Astrocyte (in vitro differentiated cells and primary cell): ENCODE measurements around the gene POLA1. TPM values are rescaled to one million over a fixed set of nuclear protein-coding genes. Genes with fewer than 3 reads are reported as not detected.

Experiments
- DNase-seq: peaks from one replicate; pipeline ENCODE4 v3.0.0-alpha.2; 2010; ENCODE audit warnings: low read depth
- FAIRE-seq: peaks from 2 replicates; lab custom pipeline; 2011; peaks lifted over from hg19 to GRCh38; lab: Jason Lieb, UNC
- H2AFZ ChIP-seq: 2 replicates; pipeline ENCODE4 v1.6.0; 2012; ENCODE audit warnings: low read depth, low read length, inconsistent platforms
- H3K27ac ChIP-seq: 2 replicates; pipeline ENCODE4 v1.5.1; 2011; ENCODE audit warnings: low read depth, low read length, inconsistent platforms
- H3K27me3 ChIP-seq: 2 replicates; pipeline ENCODE4 v1.6.0; 2011; ENCODE audit warnings: low read length, inconsistent platforms; ENCODE audit not compliant: insufficient read depth
- H3K36me3 ChIP-seq: 2 replicates; pipeline ENCODE4 v1.5.1; 2011; ENCODE audit warnings: low read length, inconsistent platforms; ENCODE audit not compliant: insufficient read depth
- H3K4me1 ChIP-seq: 2 replicates; pipeline ENCODE4 v1.5.1; 2011; ENCODE audit warnings: low read length, inconsistent platforms; ENCODE audit not compliant: insufficient read depth
- H3K4me2 ChIP-seq: 2 replicates; pipeline ENCODE4 v1.6.0; 2012; ENCODE audit warnings: low read length, inconsistent platforms
- H3K4me3 ChIP-seq: 2 replicates; pipeline ENCODE4 v1.5.1; 2011; ENCODE audit warnings: low read depth, mild to moderate bottlenecking, low read length, inconsistent platforms; ENCODE audit not compliant: insufficient read depth
- H3K79me2 ChIP-seq: 2 replicates; pipeline ENCODE4 v1.6.0; 2012; ENCODE audit warnings: mild to moderate bottlenecking, low read length, inconsistent platforms; ENCODE audit not compliant: insufficient read depth
- H3K9ac ChIP-seq: 2 replicates; pipeline ENCODE4 v1.6.0; 2012; ENCODE audit warnings: mild to moderate bottlenecking, low read length, inconsistent platforms
- H3K9me3 ChIP-seq: 2 replicates; pipeline ENCODE4 v1.5.1; 2012; ENCODE audit warnings: low read depth, mild to moderate bottlenecking, low read length, inconsistent platforms; ENCODE audit not compliant: insufficient read depth
- H4K20me1 ChIP-seq: 2 replicates; pipeline ENCODE4 v1.6.0; 2012; ENCODE audit warnings: low read length, inconsistent platforms; ENCODE audit not compliant: insufficient read depth
- H3K27ac Mint-ChIP-seq: one replicate; pipeline ENCODE4 v1.8.0; 2021; ENCODE audit warnings: mild to moderate bottlenecking, mixed read lengths; ENCODE audit not compliant: unreplicated experiment
- H3K27me3 Mint-ChIP-seq: one replicate; pipeline ENCODE4 v1.8.0; 2021; ENCODE audit warnings: low read depth, mixed read lengths; ENCODE audit not compliant: unreplicated experiment
- H3K36me3 Mint-ChIP-seq: one replicate; pipeline ENCODE4 v1.8.0; 2021; ENCODE audit warnings: low read depth, mixed read lengths; ENCODE audit not compliant: unreplicated experiment
- H3K4me1 Mint-ChIP-seq: one replicate; pipeline ENCODE4 v1.8.0; 2021; ENCODE audit warnings: low read depth, mixed read lengths; ENCODE audit not compliant: unreplicated experiment
- H3K4me3 Mint-ChIP-seq: one replicate; pipeline ENCODE4 v1.8.0; 2021; ENCODE audit warnings: mild to moderate bottlenecking, moderate library complexity, mixed read lengths; ENCODE audit not compliant: unreplicated experiment
- H3K9me3 Mint-ChIP-seq: one replicate; pipeline ENCODE4 v1.8.0; 2021; ENCODE audit warnings: mild to moderate bottlenecking, mixed read lengths; ENCODE audit not compliant: unreplicated experiment
- EZH2 ChIP-seq: IDR thresholded peaks from 2 replicates; pipeline ENCODE4 v1.6.1; 2012; ENCODE audit warnings: mild to moderate bottlenecking, low read length, inconsistent platforms; ENCODE audit not compliant: insufficient read depth
- total RNA-seq: library from RNA; stranded (reverse); gene quantifications from 2 replicates; pipeline ENCODE4 v1.2.1, GENCODE V29; 2021
- TF ChIP-seq, protein P1 (sequence below): IDR thresholded peaks from 2 replicates; pipeline ENCODE4 v1.5.1; 2011; ENCODE audit warnings: low read depth, mild to moderate bottlenecking, inconsistent platforms, low read length, moderate library complexity; ENCODE audit not compliant: insufficient read depth

POLA1 gene
- total RNA-seq, 1 donor from 2014 or later = 4.9 TPM

DNA sequence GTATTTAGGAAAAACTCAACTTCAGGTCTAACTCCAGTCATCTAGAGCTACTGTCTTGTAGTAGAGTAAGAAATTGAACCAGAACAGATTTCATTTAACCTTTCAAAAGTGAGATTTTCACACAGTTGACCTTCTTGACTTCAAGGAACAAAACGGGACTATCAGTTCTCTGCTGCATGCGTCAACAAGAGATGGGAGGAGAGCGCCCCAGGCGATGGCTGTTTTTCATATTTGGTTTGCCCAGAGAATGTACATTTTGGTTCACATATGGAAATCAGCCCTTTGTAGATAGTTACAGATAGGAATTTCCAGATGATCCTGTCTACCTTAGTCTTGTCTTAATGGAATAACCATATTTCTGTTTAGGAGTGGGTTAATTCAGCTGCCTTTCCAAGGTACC lies 158.1 kb downstream of the POLA1 start:
- Histone ChIP-seq H3K27me3 (no peaks in the 10 kb centered on the region), H2AFZ (no peak overlapping the region), H3K27ac (no peak overlapping the region), H3K4me1 (no peaks in the 10 kb centered on the region), H4K20me1 (no peaks in the 10 kb centered on the region), H3K9me3 (no peaks in the 10 kb centered on the region), H3K9ac (no peak overlapping the region), H3K4me3 (no peak overlapping the region), H3K4me2 (no peak overlapping the region), H3K79me2 (no peaks in the 10 kb centered on the region), H3K36me3 (no peaks in the 10 kb centered on the region)
- peaks cover 2% of the 10 kb centered on the region for H3K36me3 Mint-ChIP-seq
- no peak overlapping the region for H3K27ac Mint-ChIP-seq
- FAIRE-seq (peak; percentile 96), DNase-seq (no peak)
- H3K27me3 Mint-ChIP-seq = no peaks in the 10 kb centered on the region
- TF ChIP-seq, protein P1, sequence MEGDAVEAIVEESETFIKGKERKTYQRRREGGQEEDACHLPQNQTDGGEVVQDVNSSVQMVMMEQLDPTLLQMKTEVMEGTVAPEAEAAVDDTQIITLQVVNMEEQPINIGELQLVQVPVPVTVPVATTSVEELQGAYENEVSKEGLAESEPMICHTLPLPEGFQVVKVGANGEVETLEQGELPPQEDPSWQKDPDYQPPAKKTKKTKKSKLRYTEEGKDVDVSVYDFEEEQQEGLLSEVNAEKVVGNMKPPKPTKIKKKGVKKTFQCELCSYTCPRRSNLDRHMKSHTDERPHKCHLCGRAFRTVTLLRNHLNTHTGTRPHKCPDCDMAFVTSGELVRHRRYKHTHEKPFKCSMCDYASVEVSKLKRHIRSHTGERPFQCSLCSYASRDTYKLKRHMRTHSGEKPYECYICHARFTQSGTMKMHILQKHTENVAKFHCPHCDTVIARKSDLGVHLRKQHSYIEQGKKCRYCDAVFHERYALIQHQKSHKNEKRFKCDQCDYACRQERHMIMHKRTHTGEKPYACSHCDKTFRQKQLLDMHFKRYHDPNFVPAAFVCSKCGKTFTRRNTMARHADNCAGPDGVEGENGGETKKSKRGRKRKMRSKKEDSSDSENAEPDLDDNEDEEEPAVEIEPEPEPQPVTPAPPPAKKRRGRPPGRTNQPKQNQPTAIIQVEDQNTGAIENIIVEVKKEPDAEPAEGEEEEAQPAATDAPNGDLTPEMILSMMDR = no peak
- TF ChIP-seq EZH2 = no peak
- no peak overlapping the region for H3K4me3 Mint-ChIP-seq
- H3K4me1 Mint-ChIP-seq = no peaks in the 10 kb centered on the region
- H3K9me3 Mint-ChIP-seq = no peaks in the 10 kb centered on the region

DNA sequence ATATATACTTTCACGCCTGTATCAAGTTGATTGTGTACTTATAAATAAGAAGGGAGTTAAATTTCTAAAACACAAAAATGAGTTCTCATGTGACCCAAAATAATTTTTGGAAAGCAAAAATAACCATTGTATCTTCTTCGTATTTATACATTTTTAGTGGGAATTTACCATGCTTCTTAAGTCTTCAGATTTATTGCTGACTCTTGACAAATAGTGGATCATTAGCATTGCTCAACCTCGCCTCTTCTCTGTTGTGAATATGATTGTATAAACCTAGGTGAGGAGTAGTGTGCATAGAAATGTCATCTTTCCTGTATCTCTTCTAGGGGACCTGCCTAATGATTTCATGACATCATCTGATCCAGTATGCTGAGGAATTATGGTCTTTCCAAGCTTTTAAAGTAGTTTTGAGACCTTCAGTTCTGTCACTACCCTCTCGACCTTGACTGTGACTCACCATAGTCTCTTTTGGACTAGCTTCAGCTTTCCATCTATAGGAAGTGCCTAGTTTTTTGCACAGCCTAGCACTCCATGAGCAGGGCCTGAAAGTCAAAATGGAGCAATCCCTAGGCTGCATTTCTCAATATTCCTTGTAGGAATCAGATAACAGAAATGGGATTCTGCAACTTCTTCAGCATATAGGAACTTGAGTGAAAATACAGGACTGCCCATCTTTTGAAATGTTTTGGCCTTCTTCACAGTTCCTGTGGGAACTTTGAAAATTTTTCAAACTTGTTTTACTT lies 164.5 kb downstream of the POLA1 start:
- H3K79me2 ChIP-seq = no peaks in the 10 kb centered on the region
- TF ChIP-seq, protein P1 = no peak
- TF ChIP-seq EZH2 = no peak

DNA sequence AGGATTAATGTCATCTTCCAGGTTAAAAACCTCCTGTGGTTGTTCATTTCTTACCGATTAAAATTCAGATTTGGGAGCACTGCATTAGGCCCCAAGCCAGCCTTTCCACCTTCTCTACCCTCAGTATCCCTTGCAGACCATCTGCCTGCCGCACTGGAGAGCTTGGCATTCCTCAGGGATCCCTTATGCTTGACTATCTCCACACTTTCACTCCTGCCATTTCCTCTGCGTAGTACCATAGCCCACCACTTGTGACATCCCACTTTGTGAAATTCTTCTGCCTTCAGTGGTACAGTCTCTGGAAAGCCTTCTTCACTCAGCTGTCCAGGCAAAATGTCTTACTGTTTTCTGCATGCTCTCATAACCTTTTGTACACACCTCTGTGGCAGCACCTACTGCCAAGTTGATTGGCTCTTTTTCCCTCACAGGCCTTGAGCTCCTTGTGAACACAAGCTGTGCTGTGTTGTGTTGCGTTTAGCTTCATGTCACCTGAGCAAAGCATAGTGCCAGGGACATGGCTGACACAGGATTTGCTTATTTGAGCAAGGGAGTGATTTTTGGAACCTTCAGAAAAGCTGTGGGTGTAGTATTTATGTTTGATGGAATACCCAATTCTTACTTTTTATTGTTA lies 165.6 kb downstream of the POLA1 start:
- Mint-ChIP-seq H3K9me3 (no peaks in the 10 kb centered on the region), H3K27me3 (no peaks in the 10 kb centered on the region)
- FAIRE-seq = no peak

More for the DNA sequence above, 164.5 kb downstream of the POLA1 start:
- no peaks in the 10 kb centered on the region for H4K20me1 ChIP-seq
- H3K27ac ChIP-seq = no peak overlapping the region
- H3K4me1 ChIP-seq = peaks cover 2% of the 10 kb centered on the region
- H3K27me3 Mint-ChIP-seq = no peaks in the 10 kb centered on the region
- no peak overlapping the region for H3K4me3 Mint-ChIP-seq
- H3K9me3 ChIP-seq = no peaks in the 10 kb centered on the region
- no peaks in the 10 kb centered on the region for H3K36me3 Mint-ChIP-seq
- H3K4me1 Mint-ChIP-seq = no peaks in the 10 kb centered on the region
- DNase-seq (no peak), FAIRE-seq (peak; percentile 96)
- no peaks in the 10 kb centered on the region for H3K36me3 ChIP-seq
- H3K27me3 ChIP-seq = no peaks in the 10 kb centered on the region
- no peak overlapping the region for H2AFZ ChIP-seq
- no peak overlapping the region for H3K9ac ChIP-seq
- no peaks in the 10 kb centered on the region for H3K9me3 Mint-ChIP-seq
- H3K4me3 ChIP-seq = no peak overlapping the region
- no peak overlapping the region for H3K27ac Mint-ChIP-seq
- no peak overlapping the region for H3K4me2 ChIP-seq

More for the DNA sequence above, 165.6 kb downstream of the POLA1 start:
- no peak overlapping the region for H3K27ac ChIP-seq
- no peaks in the 10 kb centered on the region for H3K9me3 ChIP-seq
- no peaks in the 10 kb centered on the region for H3K27me3 ChIP-seq
- no peaks in the 10 kb centered on the region for H3K4me1 Mint-ChIP-seq
- no peaks in the 10 kb centered on the region for H3K36me3 Mint-ChIP-seq
- no peaks in the 10 kb centered on the region for H4K20me1 ChIP-seq
- H3K4me2 ChIP-seq = no peak overlapping the region
- peaks cover 2% of the 10 kb centered on the region for H3K4me1 ChIP-seq
- no peak overlapping the region for H2AFZ ChIP-seq
- no peak overlapping the region for H3K4me3 Mint-ChIP-seq
- H3K36me3 ChIP-seq = no peaks in the 10 kb centered on the region
- no peak overlapping the region for H3K9ac ChIP-seq
- H3K79me2 ChIP-seq = no peaks in the 10 kb centered on the region
- H3K4me3 ChIP-seq = no peak overlapping the region
- no peak for DNase-seq
- no peak overlapping the region for H3K27ac Mint-ChIP-seq
- no peak for TF ChIP-seq EZH2
- TF ChIP-seq, protein P1 = no peak
